ENCODE data around the gene ATP13A4. TPM values are rescaled to one million over a fixed set of nuclear protein-coding genes. Genes with fewer than 3 reads are reported as not detected.

Gene ATP13A4
- 0.27 TPM for total RNA-seq

GRCh38 chr3:193554811-193555210 lies at the start of gene ATP13A4:
Gene ATP13A4, minus strand, starts transcription at chr3:193554895. Its CDS starts 96 bp downstream, at chr3:193554799.
- no peak for DNase-seq (ENCODE audit: low read depth in 2 of 3, low spot score in 2 of 3)

GRCh38 chr3:193599393-193599792 lies 44.7 kb upstream of the ATP13A4 start:
- DNase-seq (ENCODE audit: low read depth in 2 of 3, low spot score in 2 of 3), result peak in 2 of 3 donors; percentile 86 to 97

- DNase-seq (ENCODE audit: low read depth in 2 of 3, low spot score in 2 of 3), result no peak
These were observed 43.5 kb upstream of the ATP13A4 start for GRCh38 chr3:193598202-193598601.

- no peak for DNase-seq (ENCODE audit: low read depth in 2 of 3, low spot score in 2 of 3)
These were observed 41.3 kb upstream of the ATP13A4 start for GRCh38 chr3:193595939-193596487.

- DNase-seq (ENCODE audit: low read depth in 2 of 3, low spot score in 2 of 3), result no peak
These were observed 40.4 kb upstream of the ATP13A4 start for GRCh38 chr3:193594946-193595689.

GRCh38 chr3:193593668-193594030 lies 39.0 kb upstream of the ATP13A4 start:
- DNase-seq (ENCODE audit: low read depth in 2 of 3, low spot score in 2 of 3), result peak in 2 of 3 donors; percentile 33 to 35

- DNase-seq (ENCODE audit: low read depth in 2 of 3, low spot score in 2 of 3), result peak; percentile 68 to 97 (median 96)
These were observed 38.4 kb upstream of the ATP13A4 start, which contains the start of gene OPA1 for GRCh38 chr3:193592841-193593667. Gene OPA1, plus strand, starts transcription at chr3:193593208. Its CDS starts 170 bp downstream, at chr3:193593378.

GRCh38 chr3:193590088-193590856 lies 35.6 kb upstream of the ATP13A4 start:
- no peak for DNase-seq (ENCODE audit: low read depth in 2 of 3, low spot score in 2 of 3)

- DNase-seq (ENCODE audit: low read depth in 2 of 3, low spot score in 2 of 3), result no peak
These were observed 34.9 kb upstream of the ATP13A4 start for GRCh38 chr3:193589616-193590015.

- DNase-seq (ENCODE audit: low read depth in 2 of 3, low spot score in 2 of 3), result no peak
These were observed 34.4 kb upstream of the ATP13A4 start for GRCh38 chr3:193589129-193589528.

- no peak for DNase-seq (ENCODE audit: low read depth in 2 of 3, low spot score in 2 of 3)
These were observed 31.8 kb upstream of the ATP13A4 start for GRCh38 chr3:193586526-193586925.

- DNase-seq (ENCODE audit: low read depth in 2 of 3, low spot score in 2 of 3), result no peak
These were observed 30.8 kb upstream of the ATP13A4 start for GRCh38 chr3:193585530-193585929.

GRCh38 chr3:193574488-193575070 lies 19.9 kb upstream of the ATP13A4 start:
- no peak for DNase-seq (ENCODE audit: low read depth in 2 of 3, low spot score in 2 of 3)

GRCh38 chr3:193573403-193574191 lies 18.9 kb upstream of the ATP13A4 start:
- no peak for DNase-seq (ENCODE audit: low read depth in 2 of 3, low spot score in 2 of 3)

- DNase-seq (ENCODE audit: low read depth in 2 of 3, low spot score in 2 of 3), result peak in 2 of 3 donors; percentile 56 to 81
These were observed 17.8 kb upstream of the ATP13A4 start for GRCh38 chr3:193572426-193572908.

- no peak for DNase-seq (ENCODE audit: low read depth in 2 of 3, low spot score in 2 of 3)
These were observed 14.4 kb upstream of the ATP13A4 start for GRCh38 chr3:193569119-193569518.

GRCh38 chr3:193564012-193564411 lies 9.3 kb upstream of the ATP13A4 start:
- DNase-seq (ENCODE audit: low read depth in 2 of 3, low spot score in 2 of 3), result peak in 1 of 3 donors; percentile 7

- no peak for DNase-seq (ENCODE audit: low read depth in 2 of 3, low spot score in 2 of 3)
These were observed 8.7 kb upstream of the ATP13A4 start for GRCh38 chr3:193563426-193563825.

GRCh38 chr3:193560870-193561269 lies 6.2 kb upstream of the ATP13A4 start:
- DNase-seq (ENCODE audit: low read depth in 2 of 3, low spot score in 2 of 3), result no peak
